OCI-LY3 (cell line): ENCODE results near the gene TMBIM6.

ENCODE experiments used
- CTCF ChIP-seq: fragments of 200-600, 300-600 bp; sonication (generic); IDR thresholded peaks from 2 replicates; pipeline ENCODE4 v1.5.1; 2014; ENCODE audit warnings: antibody characterized with exemption, low read length, low read depth
- EZH2phosphoT487 ChIP-seq: fragments of 200-600 bp; shearing (Covaris generic); IDR thresholded peaks from 2 replicates; pipeline ENCODE4 v1.6.1; 2018; ENCODE audit warnings: antibody characterized with exemption, mixed run types, low read depth

- TF ChIP-seq CTCF (no peak), EZH2phosphoT487 (no peak)
Observed at GRCh38 chr12:49791700-49792099, 50.3 kb downstream of the TMBIM6 start.
